ENCODE data around the gene STIM2. TPM values are rescaled to one million over a fixed set of nuclear protein-coding genes. Genes with fewer than 3 reads are reported as not detected.
"Not testable (repeated sequence)": the region's sequence is repeated elsewhere in the genome, so short reads cannot be mapped to it uniquely, and the experiment has no call there.

STIM2 gene
- total RNA-seq, 6 experiments from 2014 or later: 9.1 to 14.6 (median 9.6) TPM

DNA sequence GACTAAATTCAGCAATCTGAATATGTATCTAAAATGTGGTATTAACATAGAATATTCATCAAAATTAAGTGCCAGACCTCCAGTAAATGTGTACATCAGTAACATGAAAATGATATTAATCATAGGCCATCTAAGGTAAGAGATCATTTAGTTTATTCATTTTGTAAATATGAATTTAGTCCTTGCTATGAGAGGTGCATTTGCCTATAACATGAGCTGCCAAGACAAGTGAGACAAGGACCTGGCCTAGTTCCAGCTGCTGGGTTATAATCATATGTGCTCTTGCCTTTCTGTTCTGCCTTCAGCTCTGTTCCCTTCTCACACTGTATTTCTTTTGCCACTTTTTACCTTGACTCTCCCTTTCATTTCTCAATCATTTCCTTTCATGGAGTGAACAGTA lies 160.0 kb downstream of the STIM2 start:
- TF ChIP-seq POLR2A (IDR thresholded peaks at IDR 0.05): no peak
- TF ChIP-seq, protein P1, sequence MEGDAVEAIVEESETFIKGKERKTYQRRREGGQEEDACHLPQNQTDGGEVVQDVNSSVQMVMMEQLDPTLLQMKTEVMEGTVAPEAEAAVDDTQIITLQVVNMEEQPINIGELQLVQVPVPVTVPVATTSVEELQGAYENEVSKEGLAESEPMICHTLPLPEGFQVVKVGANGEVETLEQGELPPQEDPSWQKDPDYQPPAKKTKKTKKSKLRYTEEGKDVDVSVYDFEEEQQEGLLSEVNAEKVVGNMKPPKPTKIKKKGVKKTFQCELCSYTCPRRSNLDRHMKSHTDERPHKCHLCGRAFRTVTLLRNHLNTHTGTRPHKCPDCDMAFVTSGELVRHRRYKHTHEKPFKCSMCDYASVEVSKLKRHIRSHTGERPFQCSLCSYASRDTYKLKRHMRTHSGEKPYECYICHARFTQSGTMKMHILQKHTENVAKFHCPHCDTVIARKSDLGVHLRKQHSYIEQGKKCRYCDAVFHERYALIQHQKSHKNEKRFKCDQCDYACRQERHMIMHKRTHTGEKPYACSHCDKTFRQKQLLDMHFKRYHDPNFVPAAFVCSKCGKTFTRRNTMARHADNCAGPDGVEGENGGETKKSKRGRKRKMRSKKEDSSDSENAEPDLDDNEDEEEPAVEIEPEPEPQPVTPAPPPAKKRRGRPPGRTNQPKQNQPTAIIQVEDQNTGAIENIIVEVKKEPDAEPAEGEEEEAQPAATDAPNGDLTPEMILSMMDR (IDR thresholded peaks at IDR 0.05): no peak
- Histone ChIP-seq H3K9me3 (no peaks in the 10 kb centered on the region), H3K36me3 (peaks cover 0 to 7% (median 0%) of the 10 kb centered on the region in 4 donors), H3K27ac (no peak overlapping the region), H3K4me3 (no peak overlapping the region), H3K4me1 (no peaks in the 10 kb centered on the region), H3K27me3 (no peaks in the 10 kb centered on the region)
- intact Hi-C loops (cut with DNase I): no loop called here
- no peak for ATAC-seq
- no peak for DNase-seq

DNA sequence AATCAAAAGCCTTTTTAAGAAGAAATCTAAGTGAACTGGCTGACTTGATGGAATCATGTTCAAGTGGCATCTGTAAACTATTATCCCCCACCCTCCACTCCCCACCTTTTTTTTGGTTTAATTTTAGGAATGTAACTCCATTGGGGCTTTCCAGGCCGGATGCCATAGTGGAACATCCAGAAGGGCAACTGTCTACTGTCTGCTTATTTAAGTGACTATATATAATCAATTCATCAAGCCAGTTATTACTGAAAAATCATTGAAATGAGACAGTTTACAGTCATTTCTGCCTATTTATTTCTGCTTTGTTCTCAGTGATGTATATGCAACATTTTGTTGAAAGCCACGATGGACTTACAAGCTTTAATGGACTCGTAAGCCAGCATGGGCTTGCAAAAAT lies 162.3 kb downstream of the STIM2 start:
- Histone ChIP-seq H3K27me3 (no peaks in the 10 kb centered on the region), H3K36me3 (peaks cover 0 to 7% (median 0%) of the 10 kb centered on the region in 4 donors), H3K27ac (no peak overlapping the region), H3K4me3 (no peak overlapping the region), H3K4me1 (no peaks in the 10 kb centered on the region), H3K9me3 (no peaks in the 10 kb centered on the region)
- DNase-seq (no peak), ATAC-seq (no peak)
- 80% methylated on average over 3 of the region's 3 CpGs for WGBS (ENCODE audit: insufficient coverage, low coverage, low lambda C conversion rate, missing lambda C conversion rate)
- intact Hi-C loops (cut with DNase I): no loop called here
- TF ChIP-seq POLR2A (IDR thresholded peaks at IDR 0.05): no peak
- TF ChIP-seq, protein P1 (IDR thresholded peaks at IDR 0.05): no peak

DNA sequence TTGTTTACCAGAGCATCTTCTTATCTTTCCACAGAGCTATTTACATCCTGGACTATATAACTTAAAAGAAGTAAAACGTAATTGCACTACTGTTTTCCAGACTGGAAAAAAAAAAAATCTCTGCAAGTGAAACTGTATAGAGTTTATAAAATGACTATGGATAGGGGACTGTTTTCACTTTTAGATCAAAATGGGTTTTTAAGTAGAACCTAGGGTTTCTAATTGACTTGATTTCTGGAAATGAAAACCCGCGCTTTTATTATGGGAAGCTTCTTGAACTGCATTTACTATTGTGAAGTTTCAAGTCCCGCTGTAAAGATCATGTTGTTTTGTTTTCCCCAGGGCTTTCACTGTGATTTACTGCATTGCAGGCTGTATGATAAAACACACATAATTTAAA lies 162.7 kb downstream of the STIM2 start:
- intact Hi-C loops (cut with DNase I): no loop called here
- no peaks in the 10 kb centered on the region for H3K27me3 ChIP-seq
- TF ChIP-seq, protein P1 (IDR thresholded peaks at IDR 0.05): no peak
- no peak for TF ChIP-seq POLR2A (IDR thresholded peaks at IDR 0.05)
- peaks cover 0 to 7% (median 0%) of the 10 kb centered on the region in 4 donors for H3K36me3 ChIP-seq
- no peak overlapping the region for H3K27ac ChIP-seq
- DNase-seq (no peak), ATAC-seq (no peak)
- H3K9me3 ChIP-seq: no peaks in the 10 kb centered on the region
- WGBS (ENCODE audit: insufficient coverage, low coverage, low lambda C conversion rate, missing lambda C conversion rate): 81% methylated on average over 4 of the region's 4 CpGs
- no peaks in the 10 kb centered on the region for H3K4me1 ChIP-seq
- no peak overlapping the region for H3K4me3 ChIP-seq

DNA sequence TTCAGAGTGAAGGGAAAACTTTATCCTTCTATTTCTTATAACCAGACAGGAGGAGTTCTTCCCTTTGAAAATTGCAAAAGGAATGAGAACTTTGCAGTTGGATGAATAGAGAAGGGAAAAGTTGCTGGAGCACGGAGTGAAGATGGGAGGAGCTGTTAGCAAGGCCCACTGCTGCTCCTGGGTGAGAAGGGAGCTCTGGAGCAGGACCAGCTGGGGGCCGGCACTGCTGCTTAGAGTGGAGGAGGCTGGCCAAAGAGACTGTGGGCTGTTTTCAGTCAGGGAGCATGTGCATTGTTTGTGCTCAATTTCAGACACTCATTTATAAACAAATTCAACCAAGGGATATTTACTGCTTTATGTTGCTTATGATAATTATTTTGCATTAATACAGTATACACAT lies 164.2 kb downstream of the STIM2 start:
- H3K27me3 ChIP-seq: no peaks in the 10 kb centered on the region
- H3K36me3 ChIP-seq: peaks cover 0 to 7% (median 0%) of the 10 kb centered on the region in 4 donors
- no peaks in the 10 kb centered on the region for H3K4me1 ChIP-seq
- H3K27ac ChIP-seq: no peak overlapping the region
- no peak overlapping the region for H3K4me3 ChIP-seq
- DNase-seq (no peak), ATAC-seq (no peak)
- intact Hi-C loops (cut with DNase I): no loop called here
- 73% methylated on average over 2 of the region's 2 CpGs for WGBS (ENCODE audit: insufficient coverage, low coverage, low lambda C conversion rate, missing lambda C conversion rate)
- no peaks in the 10 kb centered on the region for H3K9me3 ChIP-seq
- TF ChIP-seq, protein P1 (IDR thresholded peaks at IDR 0.05): no peak
- no peak for TF ChIP-seq POLR2A (IDR thresholded peaks at IDR 0.05)

DNA sequence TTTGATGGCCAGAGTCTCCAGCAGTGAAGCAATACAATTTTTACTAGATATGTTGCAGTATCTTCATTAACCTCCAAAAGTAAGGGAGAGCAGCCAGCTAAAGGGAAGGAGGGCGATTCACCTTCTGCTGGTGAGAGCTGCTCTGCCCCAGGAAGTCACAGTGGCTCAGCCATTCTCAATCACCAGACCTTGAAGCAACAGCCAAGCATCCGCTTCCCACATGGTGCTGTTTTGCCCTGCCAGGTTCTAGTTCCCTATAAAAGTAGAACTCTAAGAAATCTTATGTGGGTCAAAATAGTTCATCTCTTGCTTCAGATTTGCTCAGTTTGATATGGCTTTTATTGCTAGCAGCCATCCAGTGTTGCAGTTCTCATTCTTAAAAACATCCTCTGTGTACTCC lies 166.8 kb downstream of the STIM2 start:
- intact Hi-C loops (cut with DNase I): no loop called here
- WGBS (ENCODE audit: insufficient coverage, low coverage, low lambda C conversion rate, missing lambda C conversion rate): no CpG with 5 or more reads among the region's 2 CpGs
- no peak for TF ChIP-seq POLR2A (IDR thresholded peaks at IDR 0.05)
- TF ChIP-seq, protein P1 (IDR thresholded peaks at IDR 0.05): no peak

DNA sequence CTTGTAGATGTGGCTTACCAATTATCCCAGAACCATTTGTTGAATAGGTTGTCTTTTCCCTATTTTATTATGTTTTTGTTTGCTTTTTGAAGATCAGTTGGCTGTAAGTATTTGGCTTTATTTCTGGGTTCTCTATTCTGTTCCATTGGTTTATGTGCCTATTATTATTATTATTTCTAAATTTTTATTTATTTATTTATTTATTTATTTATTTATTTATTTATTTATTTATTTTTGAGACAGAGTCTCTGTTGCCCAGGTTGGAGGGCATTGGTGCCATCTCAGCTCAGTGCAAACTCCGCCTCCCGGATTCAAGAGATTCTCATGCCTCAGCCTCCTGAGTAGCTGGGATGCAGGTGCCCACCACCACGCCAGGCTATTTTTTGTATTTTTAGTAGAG lies 174.5 kb downstream of the STIM2 start:
- intact Hi-C loops (cut with DNase I); H3K4me3 ChIP-seq; H3K27me3 ChIP-seq; H3K27ac ChIP-seq; H3K36me3 ChIP-seq; DNase-seq; ATAC-seq; H3K4me1 ChIP-seq; H3K9me3 ChIP-seq: not testable (repeated sequence)
- WGBS (ENCODE audit: insufficient coverage, low coverage, low lambda C conversion rate, missing lambda C conversion rate): 70% methylated on average over 2 of the region's 3 CpGs

More for the DNA sequence above, 166.8 kb downstream of the STIM2 start:
- Histone ChIP-seq H3K36me3 (peaks cover 0 to 5% (median 0%) of the 10 kb centered on the region in 4 donors), H3K9me3 (no peaks in the 10 kb centered on the region), H3K27me3 (no peaks in the 10 kb centered on the region), H3K4me3 (no peak overlapping the region), H3K27ac (no peak overlapping the region), H3K4me1 (no peaks in the 10 kb centered on the region)
- DNase-seq: no peak
- no peak for ATAC-seq

Data from right lobe of liver (tissue), 6 donors.